Middle frontal gyrus (tissue), 1 donor: ENCODE data around the gene LITAFD.
A peak's percentile ranks its signal among the peaks of the same experiment; 100 is the strongest.
"Not testable (repeated sequence)": the region's sequence is repeated elsewhere in the genome, so short reads cannot be mapped to it uniquely, and the experiment has no call there.

ENCODE experiments used
- DNase-seq: peaks from one replicate; pipeline ENCODE4 v3.0.0-alpha.2; 2015; ENCODE audit warnings: low spot score; ENCODE audit errors: extremely low spot score

LITAFD gene

GRCh38 chr16:8855972-8856371 is 26.2 kb upstream of the LITAFD start:
- DNase-seq, result no peak

GRCh38 chr16:8858994-8859912 is 22.9 kb upstream of the LITAFD start:
- DNase-seq, result no peak

GRCh38 chr16:8859913-8860881 is 22.0 kb upstream of the LITAFD start:
- DNase-seq, result no peak

GRCh38 chr16:8861563-8862308 is 20.4 kb upstream of the LITAFD start:
- no peak for DNase-seq

- DNase-seq, result no peak
Measured at GRCh38 chr16:8862309-8863130, 19.6 kb upstream of the LITAFD start.

GRCh38 chr16:8863594-8864424 is 18.3 kb upstream of the LITAFD start:
- DNase-seq, result peak; percentile 51

- DNase-seq, result no peak
Measured at GRCh38 chr16:8864480-8865110, 17.6 kb upstream of the LITAFD start.

GRCh38 chr16:8865145-8865882 is 16.8 kb upstream of the LITAFD start:
- DNase-seq, result no peak

GRCh38 chr16:8866118-8866883 is 15.8 kb upstream of the LITAFD start:
- DNase-seq, result no peak

GRCh38 chr16:8866884-8867215 is 15.3 kb upstream of the LITAFD start:
- no peak for DNase-seq

GRCh38 chr16:8867216-8867931 is 14.8 kb upstream of the LITAFD start:
- DNase-seq, result no peak

GRCh38 chr16:8867932-8868415 is 14.2 kb upstream of the LITAFD start:
- DNase-seq, result no peak

- DNase-seq, result peak; percentile 52
Measured at GRCh38 chr16:8868416-8869211, 13.5 kb upstream of the LITAFD start, which contains the start of gene CARHSP1. Gene CARHSP1 (minus strand): TSS chr16:8869006. CDS start chr16:8859328, 9,678 bp downstream.

- no peak for DNase-seq
Measured at GRCh38 chr16:8869212-8869987, 12.8 kb upstream of the LITAFD start.

- DNase-seq, result not testable (repeated sequence)
Measured at GRCh38 chr16:8869988-8870241, 12.2 kb upstream of the LITAFD start.
